ENCODE data around the gene PEX14.

Gene PEX14

DNA sequence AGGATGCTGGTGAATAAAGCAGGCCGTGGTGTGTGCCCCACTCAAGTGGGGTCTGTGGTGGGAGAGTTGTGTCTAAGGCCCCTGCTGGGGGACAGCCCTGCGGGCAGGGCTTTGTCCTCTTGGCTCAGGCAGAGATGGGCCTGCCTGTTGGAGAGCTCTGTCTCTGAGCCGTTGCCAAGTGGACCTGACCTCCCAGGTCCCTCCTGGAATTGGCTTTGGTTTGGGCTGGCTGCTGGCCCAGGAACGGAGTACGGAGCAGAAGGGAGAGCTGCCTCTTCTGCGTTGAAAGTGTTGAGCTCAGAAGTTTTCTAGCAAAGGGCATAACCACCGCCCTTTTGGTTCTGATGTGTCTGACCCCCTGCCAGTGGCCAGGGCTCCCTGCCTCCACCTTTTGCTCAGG is 153.9 kb downstream of the PEX14 start:
- Histone ChIP-seq H3K4me3 (ENCODE audit: low read length) (no peak overlapping the region), H3K27me3 (ENCODE audit: control insufficient read depth, insufficient read depth, low read length) (no peaks in the 10 kb centered on the region), H3K4me1 (ENCODE audit: control insufficient read depth, low read depth, low read length) (peaks cover 24% of the 10 kb centered on the region), H3K9ac (ENCODE audit: low read length) (no peak overlapping the region), H3K9me3 (ENCODE audit: control insufficient read depth, low read depth, low read length) (no peaks in the 10 kb centered on the region), H3K36me3 (ENCODE audit: control insufficient read depth, low read depth, low read length) (no peaks in the 10 kb centered on the region), H3K27ac (ENCODE audit: low read length) (no peak overlapping the region)

DNA sequence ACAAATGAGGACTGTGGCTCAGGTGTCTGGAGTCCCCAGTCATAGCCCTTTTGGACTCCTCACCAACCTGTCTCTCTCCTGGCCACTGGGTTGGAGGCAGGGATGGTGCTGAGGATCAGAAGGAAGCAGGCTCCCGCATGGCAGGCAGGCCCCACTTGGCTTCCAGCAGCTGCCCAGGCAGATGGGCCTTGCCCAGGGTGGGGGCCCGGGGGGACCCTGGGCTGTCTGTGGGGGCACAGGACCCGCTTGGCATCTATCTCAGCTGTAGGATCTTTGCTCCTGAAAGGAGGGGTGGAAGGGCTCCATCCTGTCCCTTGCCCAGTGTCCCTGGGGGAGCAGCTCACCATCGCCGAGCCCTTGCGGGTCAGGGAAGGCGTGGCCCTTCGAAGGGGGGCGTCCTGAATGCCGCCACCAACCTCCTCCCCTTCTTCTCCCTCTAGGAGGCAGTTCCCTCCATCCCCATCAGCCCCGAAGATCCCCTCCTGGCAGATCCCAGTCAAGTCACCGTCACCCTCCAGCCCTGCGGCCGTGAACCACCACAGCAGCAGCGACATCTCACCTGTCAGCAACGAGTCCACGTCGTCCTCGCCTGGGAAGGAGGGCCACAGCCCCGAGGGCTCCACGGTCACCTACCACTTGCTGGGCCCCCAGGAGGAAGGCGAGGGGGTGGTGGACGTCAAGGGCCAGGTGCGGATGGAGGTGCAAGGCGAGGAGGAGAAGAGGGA is 154.5 kb downstream of the PEX14 start:
- no peaks in the 10 kb centered on the region for H3K36me3 ChIP-seq (ENCODE audit: control insufficient read depth, low read depth, low read length)
- no peak overlapping the region for H3K9ac ChIP-seq (ENCODE audit: low read length)
- H3K9me3 ChIP-seq (ENCODE audit: control insufficient read depth, low read depth, low read length): no peaks in the 10 kb centered on the region
- peaks cover 24% of the 10 kb centered on the region for H3K4me1 ChIP-seq (ENCODE audit: control insufficient read depth, low read depth, low read length)
- no peaks in the 10 kb centered on the region for H3K27me3 ChIP-seq (ENCODE audit: control insufficient read depth, insufficient read depth, low read length)
- H3K4me3 ChIP-seq (ENCODE audit: low read length): no peak overlapping the region
- no peak overlapping the region for H3K27ac ChIP-seq (ENCODE audit: low read length)

- no peak overlapping the region for H3K27ac ChIP-seq (ENCODE audit: low read length)
- no peaks in the 10 kb centered on the region for H3K36me3 ChIP-seq (ENCODE audit: control insufficient read depth, low read depth, low read length)
- H3K9me3 ChIP-seq (ENCODE audit: control insufficient read depth, low read depth, low read length): no peaks in the 10 kb centered on the region
- H3K9ac ChIP-seq (ENCODE audit: low read length): no peak overlapping the region
- H3K4me1 ChIP-seq (ENCODE audit: control insufficient read depth, low read depth, low read length): peaks cover 24% of the 10 kb centered on the region
- H3K27me3 ChIP-seq (ENCODE audit: control insufficient read depth, insufficient read depth, low read length): no peaks in the 10 kb centered on the region
- no peak overlapping the region for H3K4me3 ChIP-seq (ENCODE audit: low read length)
Observed at GRCh38 chr1:10629816-10630571, 155.2 kb downstream of the PEX14 start.

- Histone ChIP-seq H3K36me3 (ENCODE audit: control insufficient read depth, low read depth, low read length) (no peaks in the 10 kb centered on the region), H3K4me3 (ENCODE audit: low read length) (no peak overlapping the region), H3K9me3 (ENCODE audit: control insufficient read depth, low read depth, low read length) (no peaks in the 10 kb centered on the region), H3K4me1 (ENCODE audit: control insufficient read depth, low read depth, low read length) (peaks cover 24% of the 10 kb centered on the region), H3K27me3 (ENCODE audit: control insufficient read depth, insufficient read depth, low read length) (no peaks in the 10 kb centered on the region), H3K9ac (ENCODE audit: low read length) (no peak overlapping the region), H3K27ac (ENCODE audit: low read length) (no peak overlapping the region)
Observed at GRCh38 chr1:10630661-10631120, 155.9 kb downstream of the PEX14 start.

- no peaks in the 10 kb centered on the region for H3K36me3 ChIP-seq (ENCODE audit: control insufficient read depth, low read depth, low read length)
- H3K9me3 ChIP-seq (ENCODE audit: control insufficient read depth, low read depth, low read length): no peaks in the 10 kb centered on the region
- H3K4me1 ChIP-seq (ENCODE audit: control insufficient read depth, low read depth, low read length): peaks cover 24% of the 10 kb centered on the region
- H3K27me3 ChIP-seq (ENCODE audit: control insufficient read depth, insufficient read depth, low read length): no peaks in the 10 kb centered on the region
- no peak overlapping the region for H3K9ac ChIP-seq (ENCODE audit: low read length)
- no peak overlapping the region for H3K27ac ChIP-seq (ENCODE audit: low read length)
- H3K4me3 ChIP-seq (ENCODE audit: low read length): no peak overlapping the region
Observed at GRCh38 chr1:10631121-10631810, 156.5 kb downstream of the PEX14 start.

DNA sequence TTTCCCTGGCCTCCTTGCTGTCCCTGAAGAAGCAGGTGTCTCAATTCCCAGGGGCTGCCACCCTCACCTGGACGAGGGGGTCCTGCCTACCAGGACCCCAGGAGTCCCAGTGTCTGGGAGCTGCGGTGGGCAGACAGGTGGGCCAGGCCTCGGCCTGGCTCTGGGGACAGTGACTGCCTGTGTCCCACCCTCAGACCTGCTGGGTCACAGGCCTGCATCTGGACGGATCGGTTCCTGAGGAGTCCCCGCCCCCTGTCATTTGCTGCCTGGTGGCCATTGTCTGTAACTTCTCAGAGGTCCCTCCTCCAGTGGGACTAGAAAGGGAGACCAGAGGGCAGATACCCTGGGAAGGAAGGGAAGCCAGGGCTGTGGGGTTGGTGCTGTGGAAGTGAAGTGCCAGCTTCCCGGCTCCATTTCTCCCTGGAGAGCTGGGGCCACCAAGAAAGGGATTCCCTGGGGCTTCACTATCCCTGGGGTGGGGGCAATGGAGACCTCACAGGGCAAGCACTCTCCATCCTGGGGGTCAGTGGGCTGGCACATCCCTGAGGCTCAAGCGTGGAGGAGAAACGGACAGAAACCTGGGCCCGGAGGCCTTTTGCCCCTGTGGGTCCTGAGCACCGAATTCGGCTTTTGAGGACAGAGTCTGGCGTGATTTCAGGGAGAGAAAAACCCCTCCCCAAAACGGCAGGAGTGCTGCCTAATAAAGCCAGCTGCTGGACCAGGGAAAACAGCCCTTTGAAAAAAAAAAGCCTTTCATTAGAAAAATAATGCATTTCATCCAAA is 157.3 kb downstream of the PEX14 start:
- Histone ChIP-seq H3K9me3 (ENCODE audit: control insufficient read depth, low read depth, low read length) (no peaks in the 10 kb centered on the region), H3K27ac (ENCODE audit: low read length) (no peak overlapping the region), H3K9ac (ENCODE audit: low read length) (no peak overlapping the region), H3K36me3 (ENCODE audit: control insufficient read depth, low read depth, low read length) (no peaks in the 10 kb centered on the region), H3K4me1 (ENCODE audit: control insufficient read depth, low read depth, low read length) (peaks cover 24% of the 10 kb centered on the region), H3K27me3 (ENCODE audit: control insufficient read depth, insufficient read depth, low read length) (peaks cover 2% of the 10 kb centered on the region), H3K4me3 (ENCODE audit: low read length) (peak overlapping the region; percentile 33)

DNA sequence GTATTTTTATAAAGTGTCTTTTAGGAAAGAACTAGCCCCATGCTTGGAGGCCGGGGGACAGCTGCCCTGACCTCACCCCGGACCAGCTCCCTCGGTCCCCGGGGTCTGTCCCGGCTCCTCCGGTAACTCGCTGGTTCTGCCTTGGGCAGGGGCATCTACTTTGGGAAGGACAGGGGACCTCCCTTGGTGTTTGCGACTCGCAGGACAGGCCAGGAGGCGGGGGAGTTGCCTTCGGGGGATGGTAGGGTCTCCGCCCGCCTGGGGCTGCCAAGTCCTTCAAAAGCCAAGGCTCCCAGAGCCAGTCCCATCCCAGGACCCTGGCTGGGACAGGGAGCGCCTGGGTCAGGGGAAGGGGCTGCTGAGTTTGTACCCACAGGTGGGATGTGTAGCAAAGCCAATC is 157.9 kb downstream of the PEX14 start:
- H3K27ac ChIP-seq (ENCODE audit: low read length): no peak overlapping the region
- no peaks in the 10 kb centered on the region for H3K36me3 ChIP-seq (ENCODE audit: control insufficient read depth, low read depth, low read length)
- peak overlapping the region; percentile 33 for H3K4me3 ChIP-seq (ENCODE audit: low read length)
- H3K4me1 ChIP-seq (ENCODE audit: control insufficient read depth, low read depth, low read length): peaks cover 24% of the 10 kb centered on the region
- H3K9me3 ChIP-seq (ENCODE audit: control insufficient read depth, low read depth, low read length): no peaks in the 10 kb centered on the region
- peaks cover 8% of the 10 kb centered on the region for H3K27me3 ChIP-seq (ENCODE audit: control insufficient read depth, insufficient read depth, low read length)
- no peak overlapping the region for H3K9ac ChIP-seq (ENCODE audit: low read length)

- peaks cover 24% of the 10 kb centered on the region for H3K4me1 ChIP-seq (ENCODE audit: control insufficient read depth, low read depth, low read length)
- no peaks in the 10 kb centered on the region for H3K9me3 ChIP-seq (ENCODE audit: control insufficient read depth, low read depth, low read length)
- no peak overlapping the region for H3K9ac ChIP-seq (ENCODE audit: low read length)
- no peak overlapping the region for H3K4me3 ChIP-seq (ENCODE audit: low read length)
- peaks cover 16% of the 10 kb centered on the region for H3K27me3 ChIP-seq (ENCODE audit: control insufficient read depth, insufficient read depth, low read length)
- H3K27ac ChIP-seq (ENCODE audit: low read length): no peak overlapping the region
- no peaks in the 10 kb centered on the region for H3K36me3 ChIP-seq (ENCODE audit: control insufficient read depth, low read depth, low read length)
Observed at GRCh38 chr1:10633416-10633815, 158.7 kb downstream of the PEX14 start.

DNA sequence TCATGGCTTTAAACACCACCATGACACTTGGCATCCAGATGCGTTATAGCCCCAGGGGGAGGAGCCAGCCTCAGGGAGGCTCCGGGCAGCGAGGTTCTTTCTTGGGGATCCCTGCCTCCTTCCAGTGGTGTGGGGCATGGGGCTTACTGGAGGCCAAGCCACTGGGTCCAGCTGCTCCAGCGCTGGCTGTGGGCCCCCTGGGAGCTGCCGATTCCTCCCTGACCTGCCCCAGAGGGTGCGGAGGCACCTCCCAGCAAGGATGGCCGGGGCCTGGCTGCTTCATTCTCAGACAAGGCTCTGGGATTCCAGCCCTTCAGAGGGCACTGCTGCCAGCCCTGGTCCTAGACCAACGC is 159.3 kb downstream of the PEX14 start:
- no peak overlapping the region for H3K4me3 ChIP-seq (ENCODE audit: low read length)
- no peak overlapping the region for H3K9ac ChIP-seq (ENCODE audit: low read length)
- no peaks in the 10 kb centered on the region for H3K36me3 ChIP-seq (ENCODE audit: control insufficient read depth, low read depth, low read length)
- no peaks in the 10 kb centered on the region for H3K9me3 ChIP-seq (ENCODE audit: control insufficient read depth, low read depth, low read length)
- H3K4me1 ChIP-seq (ENCODE audit: control insufficient read depth, low read depth, low read length): peaks cover 24% of the 10 kb centered on the region
- H3K27ac ChIP-seq (ENCODE audit: low read length): no peak overlapping the region
- peaks cover 18% of the 10 kb centered on the region for H3K27me3 ChIP-seq (ENCODE audit: control insufficient read depth, insufficient read depth, low read length)

DNA sequence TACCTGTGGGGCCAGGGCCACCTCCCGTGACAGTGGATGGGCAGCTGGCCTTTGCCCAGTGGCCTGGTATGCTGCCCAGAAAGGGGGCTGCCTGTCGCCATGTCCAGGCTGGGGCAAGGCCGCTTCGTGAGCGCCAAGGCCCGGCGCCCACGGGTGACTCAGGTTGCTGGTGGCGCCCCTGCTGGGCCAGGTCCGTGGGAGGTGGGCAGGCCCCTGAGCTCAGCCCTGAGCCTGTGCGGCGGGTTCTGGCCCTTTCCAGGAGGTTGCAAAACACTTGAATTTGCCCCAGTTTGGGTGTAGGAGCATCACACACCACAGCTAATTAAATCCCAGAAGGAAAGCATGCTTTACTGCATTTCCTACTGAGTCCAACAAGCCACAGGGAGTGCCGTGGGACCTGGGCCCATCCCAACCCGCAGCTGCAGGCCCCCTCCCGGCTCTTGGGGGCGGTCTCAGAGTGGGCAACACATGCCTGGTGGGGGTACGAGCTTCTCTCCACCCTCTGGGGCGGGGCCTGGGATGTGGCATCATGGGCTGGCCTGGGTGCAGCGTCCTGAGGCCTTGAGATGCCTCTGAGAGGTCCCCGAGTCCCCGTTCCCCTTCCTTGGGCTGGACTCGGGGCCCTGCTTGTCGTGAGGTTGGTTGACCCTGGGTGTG is 159.8 kb downstream of the PEX14 start:
- no peaks in the 10 kb centered on the region for H3K9me3 ChIP-seq (ENCODE audit: control insufficient read depth, low read depth, low read length)
- no peak overlapping the region for H3K4me3 ChIP-seq (ENCODE audit: low read length)
- no peak overlapping the region for H3K9ac ChIP-seq (ENCODE audit: low read length)
- no peak overlapping the region for H3K27ac ChIP-seq (ENCODE audit: low read length)
- H3K36me3 ChIP-seq (ENCODE audit: control insufficient read depth, low read depth, low read length): no peaks in the 10 kb centered on the region
- H3K27me3 ChIP-seq (ENCODE audit: control insufficient read depth, insufficient read depth, low read length): peaks cover 23% of the 10 kb centered on the region
- peaks cover 24% of the 10 kb centered on the region for H3K4me1 ChIP-seq (ENCODE audit: control insufficient read depth, low read depth, low read length)
